ENCODE data around the gene POU2AF1.

- TF ChIP-seq, protein P1, sequence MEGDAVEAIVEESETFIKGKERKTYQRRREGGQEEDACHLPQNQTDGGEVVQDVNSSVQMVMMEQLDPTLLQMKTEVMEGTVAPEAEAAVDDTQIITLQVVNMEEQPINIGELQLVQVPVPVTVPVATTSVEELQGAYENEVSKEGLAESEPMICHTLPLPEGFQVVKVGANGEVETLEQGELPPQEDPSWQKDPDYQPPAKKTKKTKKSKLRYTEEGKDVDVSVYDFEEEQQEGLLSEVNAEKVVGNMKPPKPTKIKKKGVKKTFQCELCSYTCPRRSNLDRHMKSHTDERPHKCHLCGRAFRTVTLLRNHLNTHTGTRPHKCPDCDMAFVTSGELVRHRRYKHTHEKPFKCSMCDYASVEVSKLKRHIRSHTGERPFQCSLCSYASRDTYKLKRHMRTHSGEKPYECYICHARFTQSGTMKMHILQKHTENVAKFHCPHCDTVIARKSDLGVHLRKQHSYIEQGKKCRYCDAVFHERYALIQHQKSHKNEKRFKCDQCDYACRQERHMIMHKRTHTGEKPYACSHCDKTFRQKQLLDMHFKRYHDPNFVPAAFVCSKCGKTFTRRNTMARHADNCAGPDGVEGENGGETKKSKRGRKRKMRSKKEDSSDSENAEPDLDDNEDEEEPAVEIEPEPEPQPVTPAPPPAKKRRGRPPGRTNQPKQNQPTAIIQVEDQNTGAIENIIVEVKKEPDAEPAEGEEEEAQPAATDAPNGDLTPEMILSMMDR (conservative IDR thresholded peaks at IDR 0.05; ENCODE audit: low read depth in 2 of 2) = no peak
- TF ChIP-seq ETS1 (IDR thresholded peaks at IDR 0.05) (no peak), EZH2 (IDR thresholded peaks at IDR 0.05; ENCODE audit: low read depth, unreplicated experiment) (no peak), REST (IDR thresholded peaks at IDR 0.05; ENCODE audit: unreplicated experiment) (no peak), EZH2phosphoT487 (IDR thresholded peaks at IDR 0.05; ENCODE audit: unreplicated experiment) (no peak), POLR2AphosphoS5 (IDR thresholded peaks at IDR 0.05; ENCODE audit: low read depth) (no peak), ZNF331 (CRISPR knock-in tag; IDR thresholded peaks at IDR 0.05; ENCODE audit: low read depth) (no peak), CREB1 (CRISPR knock-in tag; IDR thresholded peaks at IDR 0.05; ENCODE audit: low read depth) (no peak)
- TF ChIP-seq, protein P2, sequence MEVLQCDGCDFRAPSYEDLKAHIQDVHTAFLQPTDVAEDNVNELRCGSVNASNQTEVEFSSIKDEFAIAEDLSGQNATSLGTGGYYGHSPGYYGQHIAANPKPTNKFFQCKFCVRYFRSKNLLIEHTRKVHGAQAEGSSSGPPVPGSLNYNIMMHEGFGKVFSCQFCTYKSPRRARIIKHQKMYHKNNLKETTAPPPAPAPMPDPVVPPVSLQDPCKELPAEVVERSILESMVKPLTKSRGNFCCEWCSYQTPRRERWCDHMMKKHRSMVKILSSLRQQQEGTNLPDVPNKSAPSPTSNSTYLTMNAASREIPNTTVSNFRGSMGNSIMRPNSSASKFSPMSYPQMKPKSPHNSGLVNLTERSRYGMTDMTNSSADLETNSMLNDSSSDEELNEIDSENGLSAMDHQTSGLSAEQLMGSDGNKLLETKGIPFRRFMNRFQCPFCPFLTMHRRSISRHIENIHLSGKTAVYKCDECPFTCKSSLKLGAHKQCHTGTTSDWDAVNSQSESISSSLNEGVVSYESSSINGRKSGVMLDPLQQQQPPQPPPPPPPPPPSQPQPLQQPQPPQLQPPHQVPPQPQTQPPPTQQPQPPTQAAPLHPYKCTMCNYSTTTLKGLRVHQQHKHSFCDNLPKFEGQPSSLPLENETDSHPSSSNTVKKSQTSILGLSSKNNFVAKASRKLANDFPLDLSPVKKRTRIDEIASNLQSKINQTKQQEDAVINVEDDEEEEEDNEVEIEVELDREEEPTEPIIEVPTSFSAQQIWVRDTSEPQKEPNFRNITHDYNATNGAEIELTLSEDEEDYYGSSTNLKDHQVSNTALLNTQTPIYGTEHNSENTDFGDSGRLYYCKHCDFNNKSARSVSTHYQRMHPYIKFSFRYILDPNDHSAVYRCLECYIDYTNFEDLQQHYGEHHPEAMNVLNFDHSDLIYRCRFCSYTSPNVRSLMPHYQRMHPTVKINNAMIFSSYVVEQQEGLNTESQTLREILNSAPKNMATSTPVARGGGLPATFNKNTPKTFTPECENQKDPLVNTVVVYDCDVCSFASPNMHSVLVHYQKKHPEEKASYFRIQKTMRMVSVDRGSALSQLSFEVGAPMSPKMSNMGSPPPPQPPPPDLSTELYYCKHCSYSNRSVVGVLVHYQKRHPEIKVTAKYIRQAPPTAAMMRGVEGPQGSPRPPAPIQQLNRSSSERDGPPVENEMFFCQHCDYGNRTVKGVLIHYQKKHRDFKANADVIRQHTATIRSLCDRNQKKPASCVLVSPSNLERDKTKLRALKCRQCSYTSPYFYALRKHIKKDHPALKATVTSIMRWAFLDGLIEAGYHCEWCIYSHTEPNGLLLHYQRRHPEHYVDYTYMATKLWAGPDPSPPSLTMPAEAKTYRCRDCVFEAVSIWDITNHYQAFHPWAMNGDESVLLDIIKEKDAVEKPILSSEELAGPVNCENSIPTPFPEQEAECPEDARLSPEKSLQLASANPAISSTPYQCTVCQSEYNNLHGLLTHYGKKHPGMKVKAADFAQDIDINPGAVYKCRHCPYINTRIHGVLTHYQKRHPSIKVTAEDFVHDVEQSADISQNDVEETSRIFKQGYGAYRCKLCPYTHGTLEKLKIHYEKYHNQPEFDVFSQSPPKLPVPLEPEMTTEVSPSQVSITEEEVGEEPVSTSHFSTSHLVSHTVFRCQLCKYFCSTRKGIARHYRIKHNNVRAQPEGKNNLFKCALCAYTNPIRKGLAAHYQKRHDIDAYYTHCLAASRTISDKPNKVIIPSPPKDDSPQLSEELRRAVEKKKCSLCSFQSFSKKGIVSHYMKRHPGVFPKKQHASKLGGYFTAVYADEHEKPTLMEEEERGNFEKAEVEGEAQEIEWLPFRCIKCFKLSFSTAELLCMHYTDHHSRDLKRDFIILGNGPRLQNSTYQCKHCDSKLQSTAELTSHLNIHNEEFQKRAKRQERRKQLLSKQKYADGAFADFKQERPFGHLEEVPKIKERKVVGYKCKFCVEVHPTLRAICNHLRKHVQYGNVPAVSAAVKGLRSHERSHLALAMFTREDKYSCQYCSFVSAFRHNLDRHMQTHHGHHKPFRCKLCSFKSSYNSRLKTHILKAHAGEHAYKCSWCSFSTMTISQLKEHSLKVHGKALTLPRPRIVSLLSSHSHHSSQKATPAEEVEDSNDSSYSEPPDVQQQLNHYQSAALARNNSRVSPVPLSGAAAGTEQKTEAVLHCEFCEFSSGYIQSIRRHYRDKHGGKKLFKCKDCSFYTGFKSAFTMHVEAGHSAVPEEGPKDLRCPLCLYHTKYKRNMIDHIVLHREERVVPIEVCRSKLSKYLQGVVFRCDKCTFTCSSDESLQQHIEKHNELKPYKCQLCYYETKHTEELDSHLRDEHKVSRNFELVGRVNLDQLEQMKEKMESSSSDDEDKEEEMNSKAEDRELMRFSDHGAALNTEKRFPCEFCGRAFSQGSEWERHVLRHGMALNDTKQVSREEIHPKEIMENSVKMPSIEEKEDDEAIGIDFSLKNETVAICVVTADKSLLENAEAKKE (CRISPR knock-in tag; IDR thresholded peaks at IDR 0.05) = no peak
Observed at GRCh38 chr11:111361052-111361801, 17.8 kb downstream of the POU2AF1 start.

All from GM23338 (cell line).